HL-60 (cell line): ENCODE data around the gene PSMD5.

Experiments
- DNase-seq, 2 experiments: peaks; one replicate each; pipeline ENCODE4 v3.0.0-alpha.2; 2010 to 2020; ENCODE audit warnings: low read depth in 1 of 2, low spot score in 1 of 2
- H3K27ac ChIP-seq: fragments of 250-450 bp; sonication (Bioruptor Pico); replicated peaks from 2 replicates; pipeline ENCODE4 v1.5.1; 2020; ENCODE audit warnings: mild to moderate bottlenecking, moderate library complexity
- H3K27me3 ChIP-seq: fragments of 250-450 bp; sonication (Bioruptor Pico); 2 replicates; pipeline ENCODE4 v1.5.1; 2021; ENCODE audit warnings: mild to moderate bottlenecking, moderate library complexity; ENCODE audit not compliant: insufficient read depth, poor library complexity, severe bottlenecking
- H3K4me3 ChIP-seq: replicated peaks from 2 replicates; pipeline ENCODE4 v1.5.1; 2011; ENCODE audit warnings: mild to moderate bottlenecking, control low read depth, low read length; ENCODE audit not compliant: insufficient read depth
- GABPA ChIP-seq: IDR thresholded peaks from 2 replicates; pipeline ENCODE4 v1.6.1; 2012; ENCODE audit warnings: low read depth
- POLR2AphosphoS5 ChIP-seq: IDR thresholded peaks from 2 replicates; pipeline ENCODE4 v1.6.1; 2012; ENCODE audit warnings: low read depth
- SPI1 ChIP-seq: IDR thresholded peaks from 2 replicates; pipeline ENCODE4 v1.6.1; 2012; ENCODE audit warnings: low read depth, mild to moderate bottlenecking, borderline replicate concordance
- TF ChIP-seq, protein P1 (sequence below): IDR thresholded peaks from 2 replicates; pipeline ENCODE4 v1.6.1; 2012; ENCODE audit warnings: low read depth; ENCODE audit not compliant: insufficient replicate concordance
- TF ChIP-seq, protein P2 (sequence below): IDR thresholded peaks from one replicate; pipeline ENCODE4 v1.5.1; 2011; ENCODE audit warnings: low read length, control low read depth, inconsistent platforms; ENCODE audit not compliant: insufficient read depth

Gene PSMD5

DNA sequence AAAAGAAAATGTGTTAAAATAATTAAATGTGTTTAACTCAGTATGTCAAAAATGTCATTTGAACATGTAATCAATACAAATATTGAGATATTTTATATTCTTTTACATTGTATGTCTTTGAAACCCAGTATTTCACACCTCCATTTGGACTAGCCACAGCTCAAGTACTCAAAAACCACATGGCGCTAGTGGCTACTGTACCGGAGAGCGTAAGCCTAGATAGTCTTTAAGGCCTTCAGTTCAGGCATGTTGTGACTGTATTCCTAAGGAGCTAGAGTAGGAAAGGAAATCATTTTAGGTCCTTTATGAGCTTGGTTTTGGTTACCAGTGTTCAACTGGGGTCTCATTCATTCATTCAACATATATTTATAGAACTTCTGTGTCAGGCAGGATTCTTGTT, 62.4 kb downstream of the PSMD5 start:
- DNase-seq: no peak
- Histone ChIP-seq H3K27me3 (no peaks in the 10 kb centered on the region), H3K27ac (peak overlapping the region; percentile 26), H3K4me3 (no peak overlapping the region)
- TF ChIP-seq GABPA: no peak
- TF ChIP-seq, protein P1, sequence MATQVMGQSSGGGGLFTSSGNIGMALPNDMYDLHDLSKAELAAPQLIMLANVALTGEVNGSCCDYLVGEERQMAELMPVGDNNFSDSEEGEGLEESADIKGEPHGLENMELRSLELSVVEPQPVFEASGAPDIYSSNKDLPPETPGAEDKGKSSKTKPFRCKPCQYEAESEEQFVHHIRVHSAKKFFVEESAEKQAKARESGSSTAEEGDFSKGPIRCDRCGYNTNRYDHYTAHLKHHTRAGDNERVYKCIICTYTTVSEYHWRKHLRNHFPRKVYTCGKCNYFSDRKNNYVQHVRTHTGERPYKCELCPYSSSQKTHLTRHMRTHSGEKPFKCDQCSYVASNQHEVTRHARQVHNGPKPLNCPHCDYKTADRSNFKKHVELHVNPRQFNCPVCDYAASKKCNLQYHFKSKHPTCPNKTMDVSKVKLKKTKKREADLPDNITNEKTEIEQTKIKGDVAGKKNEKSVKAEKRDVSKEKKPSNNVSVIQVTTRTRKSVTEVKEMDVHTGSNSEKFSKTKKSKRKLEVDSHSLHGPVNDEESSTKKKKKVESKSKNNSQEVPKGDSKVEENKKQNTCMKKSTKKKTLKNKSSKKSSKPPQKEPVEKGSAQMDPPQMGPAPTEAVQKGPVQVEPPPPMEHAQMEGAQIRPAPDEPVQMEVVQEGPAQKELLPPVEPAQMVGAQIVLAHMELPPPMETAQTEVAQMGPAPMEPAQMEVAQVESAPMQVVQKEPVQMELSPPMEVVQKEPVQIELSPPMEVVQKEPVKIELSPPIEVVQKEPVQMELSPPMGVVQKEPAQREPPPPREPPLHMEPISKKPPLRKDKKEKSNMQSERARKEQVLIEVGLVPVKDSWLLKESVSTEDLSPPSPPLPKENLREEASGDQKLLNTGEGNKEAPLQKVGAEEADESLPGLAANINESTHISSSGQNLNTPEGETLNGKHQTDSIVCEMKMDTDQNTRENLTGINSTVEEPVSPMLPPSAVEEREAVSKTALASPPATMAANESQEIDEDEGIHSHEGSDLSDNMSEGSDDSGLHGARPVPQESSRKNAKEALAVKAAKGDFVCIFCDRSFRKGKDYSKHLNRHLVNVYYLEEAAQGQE: no peak
- TF ChIP-seq SPI1: no peak
- TF ChIP-seq, protein P2, sequence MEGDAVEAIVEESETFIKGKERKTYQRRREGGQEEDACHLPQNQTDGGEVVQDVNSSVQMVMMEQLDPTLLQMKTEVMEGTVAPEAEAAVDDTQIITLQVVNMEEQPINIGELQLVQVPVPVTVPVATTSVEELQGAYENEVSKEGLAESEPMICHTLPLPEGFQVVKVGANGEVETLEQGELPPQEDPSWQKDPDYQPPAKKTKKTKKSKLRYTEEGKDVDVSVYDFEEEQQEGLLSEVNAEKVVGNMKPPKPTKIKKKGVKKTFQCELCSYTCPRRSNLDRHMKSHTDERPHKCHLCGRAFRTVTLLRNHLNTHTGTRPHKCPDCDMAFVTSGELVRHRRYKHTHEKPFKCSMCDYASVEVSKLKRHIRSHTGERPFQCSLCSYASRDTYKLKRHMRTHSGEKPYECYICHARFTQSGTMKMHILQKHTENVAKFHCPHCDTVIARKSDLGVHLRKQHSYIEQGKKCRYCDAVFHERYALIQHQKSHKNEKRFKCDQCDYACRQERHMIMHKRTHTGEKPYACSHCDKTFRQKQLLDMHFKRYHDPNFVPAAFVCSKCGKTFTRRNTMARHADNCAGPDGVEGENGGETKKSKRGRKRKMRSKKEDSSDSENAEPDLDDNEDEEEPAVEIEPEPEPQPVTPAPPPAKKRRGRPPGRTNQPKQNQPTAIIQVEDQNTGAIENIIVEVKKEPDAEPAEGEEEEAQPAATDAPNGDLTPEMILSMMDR: no peak
- no peak for TF ChIP-seq POLR2AphosphoS5

DNA sequence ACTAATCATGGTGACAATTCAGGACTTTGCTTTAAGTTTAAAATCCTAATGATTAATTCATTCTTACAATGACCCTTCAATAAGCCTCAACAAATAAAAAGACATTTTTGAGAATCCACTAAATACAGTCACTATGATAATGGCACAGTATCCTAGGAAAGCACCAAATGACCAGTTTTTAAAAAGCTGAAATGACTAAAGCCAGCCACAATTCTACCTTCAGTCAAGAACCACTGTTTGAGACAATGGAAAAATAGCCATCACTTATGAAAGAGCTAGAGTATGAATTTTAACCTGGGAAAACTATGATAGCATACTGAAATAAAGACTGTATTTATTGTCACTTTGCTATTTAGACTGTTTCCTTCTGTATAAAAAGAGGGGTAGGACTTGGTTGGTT, 63.5 kb downstream of the PSMD5 start:
- Histone ChIP-seq H3K27me3 (no peaks in the 10 kb centered on the region), H3K4me3 (no peak overlapping the region), H3K27ac (peak overlapping the region; percentile 57)
- TF ChIP-seq, protein P2: no peak
- TF ChIP-seq, protein P1: no peak
- no peak for TF ChIP-seq POLR2AphosphoS5
- TF ChIP-seq SPI1: no peak
- TF ChIP-seq GABPA: no peak
- no peak for DNase-seq

DNA sequence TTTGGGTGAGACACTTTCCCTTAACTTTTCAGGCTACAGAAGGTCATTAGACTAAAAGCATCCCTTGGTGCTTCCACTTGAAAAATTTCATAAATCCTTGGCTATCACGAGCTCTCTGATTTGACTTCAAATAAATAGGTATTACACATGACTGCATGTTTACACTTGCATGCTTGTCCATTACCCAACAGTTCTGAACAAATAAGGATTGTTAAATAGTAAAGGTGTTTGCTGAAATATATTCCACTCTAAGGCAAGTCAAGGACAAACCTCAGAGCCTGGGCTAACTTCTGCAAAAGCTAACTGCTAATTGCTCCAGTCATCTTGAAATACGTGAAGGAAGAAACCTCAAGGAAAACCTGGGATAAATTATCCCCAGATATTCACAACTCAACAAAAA, 64.0 kb downstream of the PSMD5 start:
- peak overlapping the region; percentile 57 for H3K27ac ChIP-seq
- H3K4me3 ChIP-seq: no peak overlapping the region
- no peak for TF ChIP-seq SPI1
- TF ChIP-seq, protein P2: no peak
- no peak for TF ChIP-seq GABPA
- TF ChIP-seq, protein P1: no peak
- TF ChIP-seq POLR2AphosphoS5: no peak
- peak in 1 of 2 experiments; percentile 48 for DNase-seq
- no peaks in the 10 kb centered on the region for H3K27me3 ChIP-seq
